Measurements from ENCODE around the gene THRB. TPM values are rescaled to one million over a fixed set of nuclear protein-coding genes. Genes with fewer than 3 reads are reported as not detected.

The THRB gene
- total RNA-seq, 6 experiments from 2014 or later = 14.5 to 29.5 (median 17.3) TPM

DNA sequence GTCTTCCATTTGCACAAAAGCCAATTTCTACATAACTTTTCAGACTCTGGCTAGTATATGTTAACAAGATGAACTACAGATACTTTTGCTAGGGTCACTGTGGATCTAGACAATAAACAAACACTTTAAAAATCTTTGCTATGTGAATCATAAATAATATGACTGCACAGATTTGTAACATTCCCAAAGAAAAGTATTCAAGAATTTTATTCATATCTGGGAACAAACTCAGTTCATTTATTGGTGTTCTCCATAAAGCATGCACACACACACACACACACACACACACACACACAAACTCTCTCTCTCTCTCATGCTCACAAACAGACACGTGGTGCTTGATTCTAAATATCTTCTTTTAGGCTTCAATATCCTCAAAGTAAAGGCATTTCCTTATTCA is 18.8 kb upstream of the THRB start:
- no peaks in the 10 kb centered on the region for H3K27me3 ChIP-seq
- H3K4me1 ChIP-seq = no peaks in the 10 kb centered on the region
- intact Hi-C loops (cut with DNase I) = no loop called here
- H3K9me3 ChIP-seq = no peaks in the 10 kb centered on the region
- H3K4me3 ChIP-seq = no peak overlapping the region
- ATAC-seq (no peak), DNase-seq (no peak)
- no peak for TF ChIP-seq CTCF (IDR thresholded peaks at IDR 0.05)
- TF ChIP-seq POLR2A (IDR thresholded peaks at IDR 0.05) = no peak
- 50% methylated on average over 1 of the region's 1 CpG for WGBS (ENCODE audit: insufficient coverage, low coverage, low lambda C conversion rate, missing lambda C conversion rate)
- H3K27ac ChIP-seq = no peak overlapping the region
- no peaks in the 10 kb centered on the region for H3K36me3 ChIP-seq

DNA sequence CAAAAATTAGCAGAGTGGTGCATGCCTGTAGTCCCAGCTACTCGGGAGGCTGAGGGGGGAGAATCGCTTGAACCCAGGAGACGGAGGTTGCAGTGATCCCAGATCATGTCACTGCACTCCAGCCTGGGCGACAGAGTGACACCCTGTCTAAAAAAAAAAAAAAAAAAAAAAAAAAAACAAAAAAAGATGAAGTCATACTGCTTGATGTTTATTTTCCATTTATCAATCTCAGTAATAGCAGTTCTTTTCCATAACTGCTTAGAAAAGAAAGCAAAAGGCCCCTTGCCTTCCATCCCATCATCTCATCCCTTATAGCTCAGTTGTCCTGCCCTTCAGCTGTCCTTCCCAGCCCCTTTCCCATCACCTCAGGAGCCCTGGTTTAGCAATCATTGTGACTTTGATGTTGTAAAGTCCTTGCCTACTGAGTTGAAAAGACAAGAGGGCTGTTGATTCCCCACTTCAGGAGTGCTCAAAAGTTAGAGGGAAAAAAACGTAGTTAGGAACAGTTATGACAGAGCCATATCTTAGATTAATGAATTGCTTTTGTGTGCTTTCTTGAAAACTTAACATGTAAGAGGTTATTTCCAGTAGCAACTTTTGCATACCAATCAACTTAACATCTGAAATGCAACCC is 18.0 kb upstream of the THRB start:
- Histone ChIP-seq H3K27me3 (no peaks in the 10 kb centered on the region), H3K4me3 (no peak overlapping the region), H3K4me1 (no peaks in the 10 kb centered on the region), H3K36me3 (no peaks in the 10 kb centered on the region), H3K9me3 (no peaks in the 10 kb centered on the region), H3K27ac (no peak overlapping the region)
- no peak for DNase-seq
- intact Hi-C loops (cut with DNase I) = no loop called here
- no peak for ATAC-seq
- TF ChIP-seq CTCF (IDR thresholded peaks at IDR 0.05) (no peak), POLR2A (IDR thresholded peaks at IDR 0.05) (no peak)
- WGBS (ENCODE audit: insufficient coverage, low coverage, low lambda C conversion rate, missing lambda C conversion rate) = 77% methylated on average over 5 of the region's 5 CpGs

- H3K4me3 ChIP-seq = no peak overlapping the region
- WGBS (ENCODE audit: insufficient coverage, low coverage, low lambda C conversion rate, missing lambda C conversion rate) = 90% methylated on average over 3 of the region's 5 CpGs
- DNase-seq = no peak
- ATAC-seq = no peak
- no peaks in the 10 kb centered on the region for H3K9me3 ChIP-seq
- no peaks in the 10 kb centered on the region for H3K4me1 ChIP-seq
- no peak overlapping the region for H3K27ac ChIP-seq
- no peaks in the 10 kb centered on the region for H3K36me3 ChIP-seq
- intact Hi-C loops (cut with DNase I) = no loop called here
- no peaks in the 10 kb centered on the region for H3K27me3 ChIP-seq
- TF ChIP-seq POLR2A (IDR thresholded peaks at IDR 0.05) (no peak), CTCF (IDR thresholded peaks at IDR 0.05) (no peak)
Measured at GRCh38 chr3:24510030-24510648, 15.5 kb upstream of the THRB start.

DNA sequence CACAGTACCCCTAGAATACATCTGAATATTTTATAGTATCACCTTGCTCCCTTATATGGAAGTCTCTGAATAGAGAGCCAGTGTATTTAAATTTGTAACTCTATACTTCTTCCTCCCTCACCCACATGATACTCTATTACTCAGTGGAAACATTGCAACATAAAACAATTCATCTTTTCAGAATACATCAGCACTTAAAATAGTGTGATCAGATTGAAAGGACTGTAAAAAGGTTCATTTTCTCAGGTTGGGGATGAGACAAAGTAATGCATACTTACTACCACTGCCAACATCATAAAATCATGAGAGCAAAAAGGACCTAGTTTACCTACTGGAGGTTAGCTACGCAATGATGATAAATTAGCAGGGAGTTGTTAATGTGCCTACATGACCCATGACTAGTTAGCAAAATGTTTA is 13.8 kb upstream of the THRB start:
- 91% methylated on average over 1 of the region's 1 CpG for WGBS (ENCODE audit: insufficient coverage, low coverage, low lambda C conversion rate, missing lambda C conversion rate)
- Histone ChIP-seq H3K36me3 (no peaks in the 10 kb centered on the region), H3K4me3 (no peak overlapping the region), H3K9me3 (no peaks in the 10 kb centered on the region), H3K4me1 (no peaks in the 10 kb centered on the region), H3K27me3 (no peaks in the 10 kb centered on the region), H3K27ac (no peak overlapping the region)
- intact Hi-C loops (cut with DNase I) = no loop called here
- TF ChIP-seq CTCF (IDR thresholded peaks at IDR 0.05) (no peak), POLR2A (IDR thresholded peaks at IDR 0.05) (no peak)
- DNase-seq (no peak), ATAC-seq (no peak)
